Activated CD8-positive, alpha-beta memory T cell treated with anti-CD3 and anti-CD28 coated beads, Interleukin-2, amount 50 U/mL, for 48 hours (primary cell): ENCODE data around the gene CCL5.

Experiments
- DNase-seq: peaks from one replicate; pipeline ENCODE4 v3.0.0-alpha.2; 2020

CCL5 gene

GRCh38 chr17:35866341-35866950 lies 13.7 kb downstream of the CCL5 start:
- DNase-seq, result no peak

- no peak for DNase-seq
Measured at GRCh38 chr17:35865412-35866340, 14.5 kb downstream of the CCL5 start.

GRCh38 chr17:35864853-35865252 lies 15.3 kb downstream of the CCL5 start:
- DNase-seq, result no peak

- no peak for DNase-seq
Measured at GRCh38 chr17:35856603-35857002, 23.6 kb downstream of the CCL5 start.

GRCh38 chr17:35855965-35856364 lies 24.2 kb downstream of the CCL5 start:
- DNase-seq, result no peak

- peak; percentile 64 for DNase-seq
Measured at GRCh38 chr17:35849469-35850348, 30.5 kb downstream of the CCL5 start.

GRCh38 chr17:35847633-35848373 lies 32.4 kb downstream of the CCL5 start:
- DNase-seq, result no peak

- DNase-seq, result no peak
Measured at GRCh38 chr17:35847006-35847405, 33.2 kb downstream of the CCL5 start.

GRCh38 chr17:35846055-35846809 lies 33.9 kb downstream of the CCL5 start:
- DNase-seq, result no peak

- no peak for DNase-seq
Measured at GRCh38 chr17:35844547-35844946, 35.6 kb downstream of the CCL5 start.

GRCh38 chr17:35843698-35844097 lies 36.5 kb downstream of the CCL5 start:
- DNase-seq, result no peak

- no peak for DNase-seq
Measured at GRCh38 chr17:35842239-35842638, 37.9 kb downstream of the CCL5 start.

GRCh38 chr17:35841505-35841904 lies 38.7 kb downstream of the CCL5 start:
- no peak for DNase-seq

GRCh38 chr17:35841101-35841500 lies 39.1 kb downstream of the CCL5 start:
- DNase-seq, result no peak

- no peak for DNase-seq
Measured at GRCh38 chr17:35825206-35825605, 55.0 kb downstream of the CCL5 start.
